Measurements from ENCODE around the gene CYBRD1.

- TF ChIP-seq, protein P1, sequence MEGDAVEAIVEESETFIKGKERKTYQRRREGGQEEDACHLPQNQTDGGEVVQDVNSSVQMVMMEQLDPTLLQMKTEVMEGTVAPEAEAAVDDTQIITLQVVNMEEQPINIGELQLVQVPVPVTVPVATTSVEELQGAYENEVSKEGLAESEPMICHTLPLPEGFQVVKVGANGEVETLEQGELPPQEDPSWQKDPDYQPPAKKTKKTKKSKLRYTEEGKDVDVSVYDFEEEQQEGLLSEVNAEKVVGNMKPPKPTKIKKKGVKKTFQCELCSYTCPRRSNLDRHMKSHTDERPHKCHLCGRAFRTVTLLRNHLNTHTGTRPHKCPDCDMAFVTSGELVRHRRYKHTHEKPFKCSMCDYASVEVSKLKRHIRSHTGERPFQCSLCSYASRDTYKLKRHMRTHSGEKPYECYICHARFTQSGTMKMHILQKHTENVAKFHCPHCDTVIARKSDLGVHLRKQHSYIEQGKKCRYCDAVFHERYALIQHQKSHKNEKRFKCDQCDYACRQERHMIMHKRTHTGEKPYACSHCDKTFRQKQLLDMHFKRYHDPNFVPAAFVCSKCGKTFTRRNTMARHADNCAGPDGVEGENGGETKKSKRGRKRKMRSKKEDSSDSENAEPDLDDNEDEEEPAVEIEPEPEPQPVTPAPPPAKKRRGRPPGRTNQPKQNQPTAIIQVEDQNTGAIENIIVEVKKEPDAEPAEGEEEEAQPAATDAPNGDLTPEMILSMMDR (IDR thresholded peaks at IDR 0.05; ENCODE audit: borderline replicate concordance, extremely low read depth, low read length, poor library complexity, severe bottlenecking): no peak
- TF ChIP-seq EZH2 (IDR thresholded peaks at IDR 0.05; ENCODE audit: borderline replicate concordance, low read depth, low read length, severe bottlenecking): no peak
Measured at GRCh38 chr2:171551836-171552235, 29.6 kb downstream of the CYBRD1 start.
